ENCODE measurements around the gene FSD2. TPM values are rescaled to one million over a fixed set of nuclear protein-coding genes. Genes with fewer than 3 reads are reported as not detected.

Gene FSD2
- total RNA-seq, 1 donor from 2014 or later: not detected

- intact Hi-C loops (cut with DNase I): loop anchor here (2.0 to 10.0 kb wide), 2 partner anchors 105 to 233 kb away; partner anchors contain the start of genes CPEB1 and RAMAC
- peak overlapping the region; percentile 73 to 90 for H3K4me3 ChIP-seq
Measured at GRCh38 chr15:82751308-82751707, 54.6 kb downstream of the FSD2 start.

GRCh38 chr15:82750831-82751180, 55.1 kb downstream of the FSD2 start:
- Histone ChIP-seq H3K36me3 (peaks cover 11 to 18% of the 10 kb centered on the region in 2 donors), H3K27ac (peak overlapping the region; percentile 85 to 89), H3K9me3 (no peaks in the 10 kb centered on the region), H3K27me3 (no peaks in the 10 kb centered on the region), H3K4me1 (peaks cover 5 to 7% of the 10 kb centered on the region in 2 donors), H3K4me3 (peak overlapping the region; percentile 73 to 90)
- TF ChIP-seq CTCF (IDR thresholded peaks at IDR 0.05): no peak
- intact Hi-C loops (cut with DNase I): loop anchor here (1.0 to 10.0 kb wide), 4 partner anchors 58 to 234 kb away; partner anchors contain the start of genes CPEB1, RAMAC, RPS17 and WHAMM
- DNase-seq (ENCODE audit: low spot score in 2 of 2): no peak

More at GRCh38 chr15:82751308-82751707, 54.6 kb downstream of the FSD2 start:
- no peak overlapping the region for H3K27ac ChIP-seq
- DNase-seq (ENCODE audit: low spot score in 2 of 2): no peak
- peaks cover 5 to 7% of the 10 kb centered on the region in 2 donors for H3K4me1 ChIP-seq
- peaks cover 13 to 23% of the 10 kb centered on the region in 2 donors for H3K36me3 ChIP-seq
- H3K9me3 ChIP-seq: no peaks in the 10 kb centered on the region
- no peak for TF ChIP-seq CTCF (IDR thresholded peaks at IDR 0.05)
- no peaks in the 10 kb centered on the region for H3K27me3 ChIP-seq

DNA sequence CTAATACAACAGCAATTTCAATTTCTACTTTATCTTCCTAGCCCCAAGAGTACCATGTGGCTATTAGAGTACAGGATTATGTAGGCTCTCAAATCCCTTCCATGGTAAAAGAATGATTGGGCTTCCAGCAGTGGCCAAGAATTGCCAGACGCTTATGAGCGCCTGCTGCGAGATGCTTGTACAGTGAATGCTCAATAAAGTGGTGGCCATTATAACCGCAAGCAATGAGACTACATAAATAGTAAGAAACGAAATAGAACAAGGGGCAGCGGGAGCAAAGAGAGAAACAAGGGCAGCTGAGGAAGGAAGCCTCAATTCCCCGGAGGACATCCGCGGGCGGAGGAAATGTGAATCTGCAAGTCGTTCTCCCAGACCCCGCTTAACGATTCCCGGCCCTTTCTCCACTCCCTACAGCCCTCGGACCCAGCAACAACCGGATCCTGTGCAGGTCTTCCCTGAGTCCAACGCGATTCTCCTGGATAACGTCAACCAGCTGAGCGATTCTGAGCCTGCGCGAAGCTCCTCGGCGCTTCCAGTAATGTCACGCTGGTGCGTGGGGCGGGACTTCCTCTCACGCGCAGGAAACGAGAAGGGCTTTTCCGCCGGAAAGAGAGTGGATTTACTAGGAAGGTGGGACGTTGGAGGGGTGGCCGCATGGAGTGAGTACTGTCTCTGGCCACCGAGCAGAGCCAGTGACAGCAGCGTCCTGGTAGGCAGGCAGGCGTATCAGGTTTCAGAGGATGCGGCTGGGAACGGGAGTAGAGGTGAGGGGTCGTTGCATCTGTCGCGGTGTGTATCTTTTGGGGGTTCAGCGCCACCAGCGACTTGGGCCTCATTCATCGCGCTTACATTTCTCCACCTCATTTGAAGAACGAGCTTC, 55.7 kb downstream of the FSD2 start:
- Histone ChIP-seq H3K4me3 (peak overlapping the region; percentile 73 to 90), H3K9me3 (no peaks in the 10 kb centered on the region), H3K27ac (peak overlapping the region; percentile 85 to 89), H3K36me3 (peaks cover 8 to 12% of the 10 kb centered on the region in 2 donors), H3K27me3 (no peaks in the 10 kb centered on the region), H3K4me1 (peaks cover 5 to 7% of the 10 kb centered on the region in 2 donors)
- intact Hi-C loops (cut with DNase I): loop anchor here (1.0 to 10.0 kb wide), 5 partner anchors 41 to 235 kb away; partner anchors contain the start of genes AP3B2, CPEB1, RAMAC and RPS17
- TF ChIP-seq CTCF (IDR thresholded peaks at IDR 0.05): no peak
- DNase-seq (ENCODE audit: low spot score in 2 of 2): peak; percentile 73 to 95

GRCh38 chr15:82748315-82748714, 57.6 kb downstream of the FSD2 start:
- no peaks in the 10 kb centered on the region for H3K27me3 ChIP-seq
- no peak for TF ChIP-seq CTCF (IDR thresholded peaks at IDR 0.05)
- H3K4me1 ChIP-seq: peaks cover 5 to 7% of the 10 kb centered on the region in 2 donors
- no peak for DNase-seq (ENCODE audit: low spot score in 2 of 2)
- no peak overlapping the region for H3K4me3 ChIP-seq
- no peaks in the 10 kb centered on the region for H3K9me3 ChIP-seq
- intact Hi-C loops (cut with DNase I): loop anchor here (2.0 kb wide), 1 partner anchor 40 kb away; the partner anchor contains the start of gene AP3B2
- H3K36me3 ChIP-seq: no peaks in the 10 kb centered on the region
- no peak overlapping the region for H3K27ac ChIP-seq

DNA sequence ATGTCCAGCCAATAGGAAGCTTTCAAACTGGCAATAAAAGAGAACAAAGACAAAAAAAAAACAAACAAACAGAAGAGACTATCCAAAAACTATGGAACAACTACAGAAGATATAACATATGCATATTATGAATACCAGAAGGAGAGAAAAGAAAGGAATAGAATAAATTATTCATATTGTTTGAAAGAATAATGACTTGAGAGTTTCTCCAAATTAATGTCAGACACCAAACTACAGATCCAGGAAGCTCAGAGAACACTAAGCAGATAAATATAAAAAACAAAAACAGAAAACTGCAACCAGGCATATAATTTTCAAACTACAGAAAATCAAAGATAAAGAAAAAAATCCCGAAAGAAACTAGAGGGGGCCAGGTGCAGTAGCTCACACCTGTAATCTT, 62.1 kb downstream of the FSD2 start:
- Histone ChIP-seq H3K36me3 (no peaks in the 10 kb centered on the region), H3K27ac (no peak overlapping the region), H3K27me3 (no peaks in the 10 kb centered on the region), H3K4me3 (no peak overlapping the region), H3K4me1 (no peaks in the 10 kb centered on the region), H3K9me3 (no peaks in the 10 kb centered on the region)
- no peak for DNase-seq (ENCODE audit: low spot score in 2 of 2)
- no peak for TF ChIP-seq CTCF (IDR thresholded peaks at IDR 0.05)
- intact Hi-C loops (cut with DNase I): no loop called here

Data from ascending aorta (tissue), 2 donors.